HEK293 (cell line): ENCODE data around the gene FGD5.

Experiments
- CTCF ChIA-PET: fragments of 350-600 bp; formaldehyde crosslinking; extraction: SDS; loops from one replicate; lab custom pipeline; 2021; ENCODE audit warnings: antibody characterized with exemption; lab: Yijun Ruan, JAX
- POLR2A ChIA-PET: fragments of 300-600 bp; formaldehyde crosslinking; extraction: SDS; loops from one replicate; lab custom pipeline; 2020; ENCODE audit warnings: antibody characterized with exemption, inconsistent platforms; lab: Yijun Ruan, JAX
- H3K27ac ChIP-seq: fragments of 200-500 bp; sonication (Bioruptor generic); 2 replicates; pipeline ENCODE4 v1.5.1; 2014; ENCODE audit warnings: low read depth, low read length, control low read depth, inconsistent platforms; ENCODE audit errors: extremely low read depth
- H3K36me3 ChIP-seq, 2 experiments: fragments of 200-500 bp in 1 of 2; sonication (Bioruptor generic) in 1 of 2; 1 replicate in 1 of 2; 2 replicates in 1 of 2; pipeline ENCODE4 v1.5.1; 2014 to 2017; ENCODE audit warnings: inconsistent platforms in 2 of 2, low read length in 2 of 2; ENCODE audit not compliant: control insufficient read depth in 2 of 2, insufficient read depth in 1 of 2
- H3K4me1 ChIP-seq: fragments of 200-500 bp; sonication (Bioruptor generic); 2 replicates; pipeline ENCODE4 v1.5.1; 2014; ENCODE audit warnings: mild to moderate bottlenecking, low read length, inconsistent platforms; ENCODE audit not compliant: control insufficient read depth, insufficient read depth
- H3K4me3 ChIP-seq: 2 replicates; pipeline ENCODE4 v1.5.1; 2011; ENCODE audit warnings: low read depth, mild to moderate bottlenecking, control low read depth, low read length, moderate library complexity
- H3K9me3 ChIP-seq: fragments of 200-500 bp; sonication (Bioruptor generic); 2 replicates; pipeline ENCODE4 v1.5.1; 2014; ENCODE audit warnings: low read depth, low read length, inconsistent platforms; ENCODE audit not compliant: control insufficient read depth, insufficient read depth
- EGR2 ChIP-seq: fragments of 450-650 bp; formaldehyde crosslinking; IDR thresholded peaks from 2 replicates; pipeline ENCODE4 v1.5.1; 2016; ENCODE audit warnings: low read depth, missing biosample characterization, missing genetic modification characterization
- KLF1 ChIP-seq: fragments of 450-650 bp; formaldehyde crosslinking; IDR thresholded peaks from 2 replicates; pipeline ENCODE4 v1.5.1; 2016; ENCODE audit warnings: missing biosample characterization, missing genetic modification characterization
- KLF10 ChIP-seq: fragments of 450-650 bp; IDR thresholded peaks from 2 replicates; pipeline ENCODE4 v1.5.1; 2018; ENCODE audit warnings: missing biosample characterization, mild to moderate bottlenecking, missing genetic modification characterization
- KLF8 ChIP-seq: fragments of 450-650 bp; formaldehyde crosslinking; IDR thresholded peaks from 2 replicates; pipeline ENCODE4 v1.5.1; 2016; ENCODE audit warnings: missing biosample characterization, missing genetic modification characterization
- MZF1 ChIP-seq: fragments of 450-650 bp; formaldehyde crosslinking; IDR thresholded peaks from 2 replicates; pipeline ENCODE4 v1.5.1; 2017; ENCODE audit warnings: missing biosample characterization, missing genetic modification characterization, borderline replicate concordance
- SETDB1 ChIP-seq: IDR thresholded peaks from one replicate; pipeline ENCODE4 v1.6.1; 2017; ENCODE audit warnings: mild to moderate bottlenecking, low read length, moderate library complexity, mixed read lengths; ENCODE audit not compliant: insufficient read length
- WT1 ChIP-seq: fragments of 450-650 bp; formaldehyde crosslinking; IDR thresholded peaks from 2 replicates; pipeline ENCODE4 v1.5.1; 2016; ENCODE audit warnings: missing biosample characterization, missing genetic modification characterization
- ZBTB44 ChIP-seq: fragments of 450-650 bp; IDR thresholded peaks from 2 replicates; pipeline ENCODE4 v1.5.1; 2018; ENCODE audit warnings: missing biosample characterization, mild to moderate bottlenecking, missing genetic modification characterization
- ZEB2 ChIP-seq: fragments of 450-650 bp; formaldehyde crosslinking; IDR thresholded peaks from 2 replicates; pipeline ENCODE4 v1.5.1; 2016; ENCODE audit warnings: missing biosample characterization, missing genetic modification characterization
- ZFHX2 ChIP-seq: fragments of 450-650 bp; formaldehyde crosslinking; conservative IDR thresholded peaks from 2 replicates; pipeline ENCODE4 v1.5.1; 2016; ENCODE audit warnings: missing biosample characterization, missing genetic modification characterization
- ZNF155 ChIP-seq: fragments of 450-650 bp; formaldehyde crosslinking; IDR thresholded peaks from 2 replicates; pipeline ENCODE4 v1.5.1; 2016; ENCODE audit warnings: missing biosample characterization, missing genetic modification characterization
- ZNF184 ChIP-seq: fragments of 450-650 bp; IDR thresholded peaks from 2 replicates; pipeline ENCODE4 v1.5.1; 2018; ENCODE audit warnings: missing biosample characterization, mild to moderate bottlenecking, missing genetic modification characterization
- ZNF202 ChIP-seq: fragments of 450-650 bp; formaldehyde crosslinking; IDR thresholded peaks from 2 replicates; pipeline ENCODE4 v1.5.1; 2016; ENCODE audit warnings: missing biosample characterization, missing genetic modification characterization, borderline replicate concordance
- ZNF211 ChIP-seq: fragments of 450-650 bp; formaldehyde crosslinking; IDR thresholded peaks from 2 replicates; pipeline ENCODE4 v1.5.1; 2016; ENCODE audit warnings: low read depth, missing biosample characterization, missing genetic modification characterization
- ZNF248 ChIP-seq: fragments of 450-650 bp; formaldehyde crosslinking; IDR thresholded peaks from 2 replicates; pipeline ENCODE4 v1.5.1; 2017; ENCODE audit warnings: missing biosample characterization, missing genetic modification characterization
- ZNF266 ChIP-seq: fragments of 450-650 bp; formaldehyde crosslinking; IDR thresholded peaks from 2 replicates; pipeline ENCODE4 v1.5.1; 2016; ENCODE audit warnings: missing biosample characterization, missing genetic modification characterization, low read depth
- ZNF366 ChIP-seq: fragments of 450-650 bp; formaldehyde crosslinking; conservative IDR thresholded peaks from 2 replicates; pipeline ENCODE4 v1.5.1; 2016; ENCODE audit warnings: missing biosample characterization, missing genetic modification characterization
- ZNF426 ChIP-seq: fragments of 450-650 bp; formaldehyde crosslinking; IDR thresholded peaks from 2 replicates; pipeline ENCODE4 v1.5.1; 2017; ENCODE audit warnings: missing biosample characterization, missing genetic modification characterization, mild to moderate bottlenecking, inconsistent platforms, moderate library complexity
- ZNF473 ChIP-seq: fragments of 450-650 bp; formaldehyde crosslinking; IDR thresholded peaks from 2 replicates; pipeline ENCODE4 v1.5.1; 2017; ENCODE audit warnings: missing biosample characterization, missing genetic modification characterization
- ZNF558 ChIP-seq: fragments of 450-650 bp; formaldehyde crosslinking; IDR thresholded peaks from 2 replicates; pipeline ENCODE4 v1.5.1; 2016; ENCODE audit warnings: missing biosample characterization, missing genetic modification characterization
- ZNF561 ChIP-seq: fragments of 450-650 bp; IDR thresholded peaks from 2 replicates; pipeline ENCODE4 v1.5.1; 2018; ENCODE audit warnings: missing biosample characterization, missing genetic modification characterization, borderline replicate concordance
- ZNF654 ChIP-seq: fragments of 450-650 bp; formaldehyde crosslinking; IDR thresholded peaks from 2 replicates; pipeline ENCODE4 v1.5.1; 2016; ENCODE audit warnings: low read depth, missing biosample characterization, missing genetic modification characterization
- ZNF660 ChIP-seq: fragments of 450-650 bp; IDR thresholded peaks from 2 replicates; pipeline ENCODE4 v1.5.1; 2018; ENCODE audit warnings: missing biosample characterization, mild to moderate bottlenecking, missing genetic modification characterization
- ZNF670 ChIP-seq: fragments of 450-650 bp; formaldehyde crosslinking; IDR thresholded peaks from 2 replicates; pipeline ENCODE4 v1.5.1; 2016; ENCODE audit warnings: missing biosample characterization, missing genetic modification characterization, low read depth
- ZNF701 ChIP-seq: fragments of 450-650 bp; formaldehyde crosslinking; IDR thresholded peaks from 2 replicates; pipeline ENCODE4 v1.5.1; 2016; ENCODE audit warnings: missing biosample characterization, missing genetic modification characterization
- TF ChIP-seq, protein P1 (sequence below): fragments of 450-650 bp; formaldehyde crosslinking; IDR thresholded peaks from 2 replicates; pipeline ENCODE4 v1.5.1; 2016; ENCODE audit warnings: missing biosample characterization, missing genetic modification characterization
- TF ChIP-seq, protein P2 (sequence below): fragments of 450-650 bp; formaldehyde crosslinking; IDR thresholded peaks from 2 replicates; pipeline ENCODE4; 2016; ENCODE audit warnings: missing biosample characterization, missing genetic modification characterization

Gene FGD5

GRCh38 chr3:14775563-14775962 is 43.2 kb upstream of the FGD5 start:
- H3K36me3 ChIP-seq = no peaks in the 10 kb centered on the region

GRCh38 chr3:14779069-14779685 is 39.6 kb upstream of the FGD5 start:
- no peaks in the 10 kb centered on the region for H3K9me3 ChIP-seq
- ChIA-PET CTCF (interaction anchor here (0.5 to 3.0 kb wide), 4 partner anchors 103 to 460 kb away, joined by 3 to 20 read pairs (median 5); partner anchors contain the start of gene C3orf20), POLR2A (no interaction called here)
- H3K36me3 ChIP-seq = no peaks in the 10 kb centered on the region
- no peak overlapping the region for H3K27ac ChIP-seq
- H3K4me1 ChIP-seq = no peaks in the 10 kb centered on the region
- peak; percentile 89 for TF ChIP-seq SETDB1
- no peak for TF ChIP-seq ZNF558 (tag by site-specific recombination)
- TF ChIP-seq ZNF184 (tag by site-specific recombination) = no peak
- no peak for TF ChIP-seq ZNF202 (tag by site-specific recombination)
- H3K4me3 ChIP-seq = no peak overlapping the region

More at GRCh38 chr3:14775563-14775962, 43.2 kb upstream of the FGD5 start:
- Histone ChIP-seq H3K4me3 (no peak overlapping the region), H3K9me3 (no peaks in the 10 kb centered on the region), H3K27ac (no peak overlapping the region), H3K4me1 (no peaks in the 10 kb centered on the region)
- ChIA-PET POLR2A (no interaction called here), CTCF (interaction anchor here (0.7 to 0.8 kb wide), 2 partner anchors 8 to 684 kb away, joined by 3 read pairs; no protein-coding TSS in a partner anchor)
- no peak for TF ChIP-seq ZNF473
- no peak for TF ChIP-seq ZNF561 (tag by site-specific recombination)
- no peak for TF ChIP-seq ZEB2
- no peak for TF ChIP-seq ZNF266 (tag by site-specific recombination)
- no peak for TF ChIP-seq ZNF426 (tag by site-specific recombination)

GRCh38 chr3:14780927-14781507 is 37.7 kb upstream of the FGD5 start:
- ChIA-PET CTCF (interaction anchor here (0.6 to 3.5 kb wide), 25 partner anchors 8 to 1866 kb away, joined by 3 to 30 read pairs (median 4); partner anchors contain the start of gene C3orf20), POLR2A (no interaction called here)
- Histone ChIP-seq H3K4me3 (no peak overlapping the region), H3K4me1 (no peaks in the 10 kb centered on the region), H3K9me3 (no peaks in the 10 kb centered on the region), H3K36me3 (no peaks in the 10 kb centered on the region), H3K27ac (no peak overlapping the region)
- TF ChIP-seq ZNF155 (no peak), ZNF211 (tag by site-specific recombination) (no peak), ZNF366 (tag by site-specific recombination) (no peak), ZNF660 (peak; percentile 56; the same call in 1 of the 2 replicates), WT1 (no peak), KLF1 (tag by site-specific recombination) (no peak), KLF10 (tag by site-specific recombination) (no peak), ZNF654 (tag by site-specific recombination) (peak; percentile 51), ZNF670 (no peak), ZFHX2 (tag by site-specific recombination) (peak; percentile 55), ZBTB44 (tag by site-specific recombination) (no peak), MZF1 (tag by site-specific recombination) (no peak), ZNF701 (tag by site-specific recombination) (no peak), ZNF248 (no peak), KLF8 (tag by site-specific recombination) (no peak), EGR2 (tag by site-specific recombination) (peak; percentile 50; the same call in 1 of the 2 replicates)
- TF ChIP-seq, protein P1, sequence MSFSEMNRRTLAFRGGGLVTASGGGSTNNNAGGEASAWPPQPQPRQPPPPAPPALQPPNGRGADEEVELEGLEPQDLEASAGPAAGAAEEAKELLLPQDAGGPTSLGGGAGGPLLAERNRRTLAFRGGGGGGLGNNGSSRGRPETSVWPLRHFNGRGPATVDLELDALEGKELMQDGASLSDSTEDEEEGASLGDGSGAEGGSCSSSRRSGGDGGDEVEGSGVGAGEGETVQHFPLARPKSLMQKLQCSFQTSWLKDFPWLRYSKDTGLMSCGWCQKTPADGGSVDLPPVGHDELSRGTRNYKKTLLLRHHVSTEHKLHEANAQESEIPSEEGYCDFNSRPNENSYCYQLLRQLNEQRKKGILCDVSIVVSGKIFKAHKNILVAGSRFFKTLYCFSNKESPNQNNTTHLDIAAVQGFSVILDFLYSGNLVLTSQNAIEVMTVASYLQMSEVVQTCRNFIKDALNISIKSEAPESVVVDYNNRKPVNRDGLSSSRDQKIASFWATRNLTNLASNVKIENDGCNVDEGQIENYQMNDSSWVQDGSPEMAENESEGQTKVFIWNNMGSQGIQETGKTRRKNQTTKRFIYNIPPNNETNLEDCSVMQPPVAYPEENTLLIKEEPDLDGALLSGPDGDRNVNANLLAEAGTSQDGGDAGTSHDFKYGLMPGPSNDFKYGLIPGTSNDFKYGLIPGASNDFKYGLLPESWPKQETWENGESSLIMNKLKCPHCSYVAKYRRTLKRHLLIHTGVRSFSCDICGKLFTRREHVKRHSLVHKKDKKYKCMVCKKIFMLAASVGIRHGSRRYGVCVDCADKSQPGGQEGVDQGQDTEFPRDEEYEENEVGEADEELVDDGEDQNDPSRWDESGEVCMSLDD (tag by site-specific recombination) = no peak
- TF ChIP-seq, protein P2, sequence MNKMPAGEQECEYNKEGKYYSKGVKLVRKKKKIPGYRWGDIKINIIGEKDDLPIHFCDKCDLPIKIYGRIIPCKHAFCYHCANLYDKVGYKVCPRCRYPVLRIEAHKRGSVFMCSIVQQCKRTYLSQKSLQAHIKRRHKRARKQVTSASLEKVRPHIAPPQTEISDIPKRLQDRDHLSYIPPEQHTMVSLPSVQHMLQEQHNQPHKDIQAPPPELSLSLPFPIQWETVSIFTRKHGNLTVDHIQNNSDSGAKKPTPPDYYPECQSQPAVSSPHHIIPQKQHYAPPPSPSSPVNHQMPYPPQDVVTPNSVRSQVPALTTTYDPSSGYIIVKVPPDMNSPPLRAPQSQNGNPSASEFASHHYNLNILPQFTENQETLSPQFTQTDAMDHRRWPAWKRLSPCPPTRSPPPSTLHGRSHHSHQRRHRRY (tag by site-specific recombination) = no peak
